8988T (cell line): ENCODE data around the gene IQSEC1.

Source experiments
- DNase-seq: peaks from one replicate; pipeline ENCODE4 v3.0.0; 2011

The IQSEC1 gene

GRCh38 chr3:12902181-12902999 is 170.8 kb downstream of the IQSEC1 start:
- DNase-seq = no peak

DNA sequence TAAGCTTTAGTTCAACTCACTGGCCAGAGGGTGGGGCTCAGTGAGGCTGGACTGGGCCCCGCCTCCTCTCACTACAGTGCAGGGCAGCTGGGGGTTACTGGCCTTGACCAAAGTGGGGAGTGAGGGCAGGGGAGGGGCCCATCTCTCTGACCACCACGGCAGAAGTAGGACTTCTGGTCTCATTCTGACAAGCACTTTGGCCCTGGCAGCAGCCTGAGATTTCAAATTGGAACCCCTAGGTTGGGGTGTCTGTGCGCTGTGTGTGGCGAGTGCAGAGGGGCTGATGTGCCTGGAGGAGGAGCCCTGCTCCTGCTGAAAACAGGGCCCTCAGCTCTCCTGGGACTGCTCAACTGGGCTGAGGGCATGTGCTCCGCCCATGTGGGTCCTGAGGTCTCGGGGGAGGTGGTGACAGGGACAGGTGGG is 171.6 kb downstream of the IQSEC1 start:
- DNase-seq = no peak

- DNase-seq = no peak
Observed at GRCh38 chr3:12900885-12901411, 172.3 kb downstream of the IQSEC1 start.

- no peak for DNase-seq
Observed at GRCh38 chr3:12898965-12899755, 174.1 kb downstream of the IQSEC1 start.

DNA sequence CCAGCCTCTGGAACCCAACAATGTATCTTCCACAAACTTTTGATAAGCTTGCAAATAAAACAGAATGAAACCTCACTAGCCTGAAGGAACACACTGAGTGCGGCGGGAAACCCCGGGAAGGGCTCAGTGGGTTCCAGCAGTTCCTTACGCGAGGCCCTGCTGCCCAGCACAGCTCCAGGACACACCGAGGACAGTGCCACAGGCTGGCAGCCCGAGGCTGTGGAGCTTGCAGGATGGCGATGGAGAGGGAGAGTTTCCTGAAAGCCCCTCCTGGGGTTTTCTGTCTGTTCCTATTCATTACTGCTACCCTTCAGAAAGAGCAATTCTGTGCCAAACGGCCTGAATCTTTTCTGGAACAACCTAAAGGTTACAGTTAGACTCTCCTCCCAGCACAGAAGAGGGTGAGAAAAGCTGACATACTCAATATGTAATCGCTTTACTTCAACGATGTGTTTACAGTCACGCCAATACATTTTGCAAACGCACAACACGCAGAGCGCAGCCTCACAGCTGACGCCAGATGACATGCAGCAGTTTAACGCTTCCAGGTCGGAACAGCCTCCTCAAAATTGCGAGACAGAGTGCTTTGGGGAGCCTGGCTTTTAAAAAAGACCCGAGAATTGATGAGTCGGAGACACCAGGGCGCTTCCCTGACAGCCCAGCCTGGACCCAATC is 174.8 kb downstream of the IQSEC1 start:
- DNase-seq = no peak

- no peak for DNase-seq
Observed at GRCh38 chr3:12897381-12898289, 175.6 kb downstream of the IQSEC1 start.

- no peak for DNase-seq
Observed at GRCh38 chr3:12896063-12896985, 176.9 kb downstream of the IQSEC1 start.

DNA sequence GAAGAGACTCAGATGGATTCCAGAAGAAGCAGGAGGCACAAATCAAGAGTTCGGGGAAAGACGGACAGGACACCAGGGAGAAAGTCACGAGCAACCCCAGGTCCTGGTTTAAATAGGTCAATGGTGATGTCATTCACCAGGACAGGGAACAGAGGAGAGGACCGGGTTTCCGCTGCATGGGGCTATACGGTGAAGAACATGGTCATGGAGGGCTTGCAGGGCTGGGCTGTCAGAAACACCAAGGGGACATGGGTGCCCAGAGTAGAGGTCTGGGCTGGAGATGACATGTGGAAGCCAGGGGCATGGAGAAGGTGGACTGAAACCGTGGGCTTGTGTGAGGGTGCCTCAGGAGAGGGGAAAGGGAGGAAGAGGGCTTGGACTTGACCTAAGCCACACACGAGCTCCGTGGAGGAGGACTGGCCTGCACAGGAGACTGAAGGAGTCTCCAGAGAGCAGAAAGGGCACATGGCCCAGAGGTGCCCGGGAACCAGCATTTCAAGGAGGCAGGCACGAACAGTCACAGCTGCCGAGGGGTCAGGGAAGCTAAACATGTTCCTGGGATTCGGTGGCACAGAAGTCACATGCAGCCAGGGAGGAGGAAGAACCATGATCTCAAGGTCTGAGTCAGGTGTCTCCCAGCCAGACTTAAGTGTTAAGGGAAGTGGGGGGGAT is 177.7 kb downstream of the IQSEC1 start:
- no peak for DNase-seq

GRCh38 chr3:12894629-12895028 is 178.6 kb downstream of the IQSEC1 start:
- no peak for DNase-seq

DNA sequence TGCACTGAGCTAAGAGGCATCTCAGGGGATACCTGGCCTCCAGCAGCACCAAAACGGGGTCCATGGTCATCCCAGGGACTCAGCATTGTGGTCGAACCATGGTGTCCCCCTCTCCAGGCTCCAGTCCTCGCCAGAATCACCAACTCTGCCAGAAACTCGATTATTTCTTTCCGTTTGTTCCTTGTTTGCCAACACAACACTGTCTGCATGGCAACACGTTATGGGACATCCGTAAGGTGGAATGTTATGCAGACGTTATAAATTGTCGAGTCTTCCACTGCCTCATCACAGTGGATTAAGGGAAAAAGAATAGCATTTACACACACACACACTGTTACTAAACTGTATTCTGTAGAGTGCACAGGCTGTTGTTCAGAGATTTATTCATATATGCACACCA is 179.4 kb downstream of the IQSEC1 start:
- DNase-seq = no peak

GRCh38 chr3:12893247-12893646 is 180.0 kb downstream of the IQSEC1 start:
- DNase-seq = no peak

DNA sequence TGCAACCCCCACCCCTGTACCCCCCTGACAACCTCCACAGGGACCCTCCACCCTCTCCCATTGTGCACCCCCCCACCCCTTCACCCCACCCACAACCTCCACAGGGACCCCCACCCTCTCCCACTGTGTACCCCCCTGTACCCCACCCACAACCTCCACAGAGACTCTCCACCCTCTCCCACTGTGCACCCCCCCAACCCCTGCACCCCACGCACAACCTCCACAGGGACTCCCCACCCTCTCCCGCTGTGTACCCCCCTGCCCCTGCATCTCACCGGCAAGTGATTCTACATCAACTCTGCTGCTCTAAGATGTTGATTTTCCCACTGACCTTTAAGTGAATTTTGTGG is 180.4 kb downstream of the IQSEC1 start:
- no peak for DNase-seq

DNA sequence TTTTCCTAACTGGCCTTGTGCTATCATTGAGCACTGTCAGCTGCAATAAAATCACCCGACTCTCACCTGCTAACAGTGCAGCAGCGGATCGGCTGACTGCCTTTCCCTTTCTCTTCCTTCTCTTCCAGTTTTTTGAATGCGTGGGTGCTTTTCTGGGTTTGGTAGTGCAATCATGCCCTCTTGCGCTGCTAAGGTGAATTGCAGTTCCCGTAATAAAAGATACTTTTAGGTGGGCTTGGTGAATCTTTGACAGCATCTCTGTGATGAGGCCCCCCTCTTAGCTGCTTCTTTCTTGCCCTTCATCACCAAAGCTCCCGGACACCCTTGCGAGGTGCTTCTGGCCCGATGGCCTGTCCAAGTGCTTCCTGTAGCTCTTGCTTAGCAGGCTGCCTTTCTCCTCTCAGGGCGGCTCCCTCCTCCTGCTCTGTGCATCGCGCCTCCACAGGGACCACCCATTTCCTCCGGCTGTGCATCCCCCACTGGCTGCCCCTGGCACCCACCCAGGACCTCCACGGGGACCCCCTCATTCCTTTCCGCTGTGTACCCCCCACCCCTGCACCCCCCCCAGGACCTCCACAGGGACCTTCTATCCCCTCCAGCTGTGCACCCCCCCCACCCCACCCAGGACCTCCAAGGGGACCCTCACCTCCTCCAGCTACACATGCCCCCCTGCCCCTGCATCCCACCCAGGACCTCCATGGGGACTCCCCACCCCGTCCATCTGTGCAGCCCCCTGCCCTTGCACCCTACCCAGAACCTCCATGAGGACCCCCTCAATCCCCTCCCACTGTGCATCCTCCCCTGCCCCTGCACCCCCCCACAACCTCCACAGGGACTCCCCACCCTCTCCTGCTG is 181.0 kb downstream of the IQSEC1 start:
- no peak for DNase-seq

DNA sequence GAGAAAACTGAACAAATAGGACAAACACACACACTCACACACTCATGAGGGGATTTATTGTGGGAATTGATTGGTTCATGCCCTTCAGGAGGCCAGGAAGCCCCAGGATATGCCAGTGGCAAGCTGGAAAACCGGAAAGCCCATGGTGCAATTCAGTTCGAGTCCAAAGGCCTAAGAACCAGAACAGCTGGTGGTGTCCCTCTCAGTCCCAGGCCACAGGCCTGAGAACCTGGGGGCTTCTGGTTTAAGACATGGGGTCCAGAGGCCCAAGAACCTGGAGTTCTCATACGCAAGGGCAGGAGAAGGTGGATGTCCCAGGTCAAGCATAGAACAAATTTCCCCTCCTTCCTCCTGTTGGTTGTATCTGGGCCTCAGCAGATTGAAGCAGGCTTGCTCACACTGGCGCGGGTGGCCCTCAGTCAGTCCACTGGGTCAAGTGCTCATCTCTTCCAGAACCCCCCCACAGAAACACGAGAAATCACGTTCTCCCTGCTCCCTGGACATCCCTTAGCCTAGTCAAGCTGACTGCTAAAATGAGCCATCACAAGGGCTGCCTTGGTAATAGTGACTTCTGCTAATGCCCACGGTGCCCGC is 181.7 kb downstream of the IQSEC1 start:
- no peak for DNase-seq

DNA sequence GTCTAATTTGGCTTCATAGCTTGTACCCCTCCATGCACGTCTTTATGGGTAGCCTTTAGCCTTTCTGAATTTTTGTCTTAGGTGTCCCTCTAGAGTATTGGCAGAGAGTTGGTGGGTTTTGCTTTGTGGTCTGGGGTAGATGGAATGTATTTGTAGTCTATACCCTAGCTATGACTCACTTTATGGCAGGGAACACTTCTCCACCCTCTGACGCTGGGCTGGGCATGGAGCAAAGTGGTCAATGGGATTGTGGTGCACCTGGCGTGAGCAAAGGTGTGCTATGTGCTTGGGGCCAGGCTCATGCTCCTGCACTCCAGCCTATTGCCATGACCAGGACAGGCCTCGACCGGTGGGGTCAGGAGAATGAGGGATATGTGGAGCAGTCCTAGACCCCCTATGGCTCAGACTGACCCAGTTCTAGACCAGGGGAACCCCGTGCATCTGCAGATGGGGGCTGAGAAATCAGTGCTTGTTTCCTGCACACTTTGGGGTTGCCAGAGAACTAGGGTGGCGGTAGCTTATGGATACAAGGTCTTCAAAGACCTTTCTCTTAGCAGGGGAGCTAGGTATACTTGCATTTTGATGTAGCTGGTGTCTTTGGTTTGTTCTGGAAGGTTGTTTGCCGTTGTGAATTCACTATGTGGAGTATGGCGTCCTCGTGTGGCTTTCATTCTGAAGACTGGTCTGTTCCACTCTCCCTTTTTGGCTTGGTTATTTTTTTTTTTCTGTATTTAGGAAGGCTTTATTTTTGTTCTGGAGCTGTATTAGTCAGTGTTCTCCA is 182.4 kb downstream of the IQSEC1 start:
- no peak for DNase-seq

- DNase-seq = no peak
Observed at GRCh38 chr3:12886736-12887135, 186.5 kb downstream of the IQSEC1 start.

DNA sequence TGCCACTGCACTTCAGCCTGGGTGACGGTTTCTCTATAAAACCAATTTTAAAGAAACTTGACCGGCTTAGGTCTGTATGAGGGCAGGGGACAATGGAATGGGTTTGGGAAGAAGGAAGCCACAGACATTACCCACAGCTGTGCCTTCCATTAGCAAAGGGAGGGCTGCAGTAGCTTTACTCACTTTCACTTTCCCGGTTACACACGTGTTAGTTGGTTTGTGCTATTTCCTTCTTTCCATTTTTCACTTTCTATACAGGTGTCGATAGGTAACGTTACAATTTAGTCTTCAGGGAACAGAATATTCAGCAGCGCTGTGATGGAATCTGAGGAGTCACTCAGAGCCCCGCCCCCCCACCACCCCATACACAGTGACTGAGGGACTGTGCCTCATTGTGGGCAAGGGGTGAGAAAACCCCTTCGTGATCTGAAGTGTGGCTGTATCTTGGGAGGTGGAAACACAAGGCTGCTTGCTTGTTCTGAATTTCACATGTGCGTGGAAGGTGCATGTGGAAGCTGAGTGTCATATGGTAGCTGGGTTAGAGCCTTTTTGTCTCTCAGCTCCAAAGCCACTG is 187.0 kb downstream of the IQSEC1 start:
- no peak for DNase-seq

DNA sequence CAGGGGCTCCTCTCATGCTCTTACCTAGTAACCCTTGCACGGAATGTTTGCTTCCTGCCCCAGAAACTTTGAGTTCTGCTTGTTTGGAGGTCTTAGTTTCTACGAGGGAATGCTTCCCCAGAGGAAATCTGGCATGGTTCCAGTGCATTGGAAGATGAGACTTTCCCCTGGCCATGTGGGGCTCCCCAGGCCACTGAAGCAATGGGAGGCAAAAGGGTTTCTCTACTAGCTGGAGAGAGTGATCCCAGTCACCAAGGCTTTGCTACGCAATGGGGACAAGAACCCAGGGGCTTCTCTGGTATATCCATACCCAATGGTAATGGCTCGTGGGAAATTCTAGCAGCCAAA is 187.7 kb downstream of the IQSEC1 start:
- DNase-seq = no peak
